Ascending aorta (tissue), 2 donors: Measurements from ENCODE around the gene MAP1LC3B. TPM values are rescaled to one million over a fixed set of nuclear protein-coding genes. Genes with fewer than 3 reads are reported as not detected.
A peak's percentile ranks its signal among the peaks of the same experiment; 100 is the strongest.

Experiments used
- DNase-seq, 2 donors: peaks; one replicate each; pipeline ENCODE4 v3.0.0-alpha.2; 2019; ENCODE audit warnings: low spot score in 2 of 2
- H3K27ac ChIP-seq, 2 donors: fragments of 200-600 bp; sonication (generic); one replicate each; pipeline ENCODE4 v1.5.1; 2016 to 2017; ENCODE audit warnings: mild to moderate bottlenecking in 1 of 2
- H3K27me3 ChIP-seq: fragments of 200-600 bp; sonication (generic); one replicate; pipeline ENCODE4 v1.5.1; 2017
- H3K36me3 ChIP-seq, 2 donors: fragments of 200-600 bp; sonication (generic); one replicate each; pipeline ENCODE4 v1.5.1; 2016
- H3K4me1 ChIP-seq, 2 donors: fragments of 200-600 bp; sonication (generic); one replicate each; pipeline ENCODE4 v1.5.1; 2016 to 2017; ENCODE audit warnings: mild to moderate bottlenecking in 1 of 2
- H3K4me3 ChIP-seq, 2 donors: fragments of 200-600 bp; sonication (generic); one replicate each; pipeline ENCODE4 v1.5.1; 2016 to 2017; ENCODE audit warnings: mild to moderate bottlenecking in 1 of 2
- H3K9me3 ChIP-seq, 2 donors: fragments of 200-600 bp; sonication (generic); one replicate each; pipeline ENCODE4 v1.5.1; 2016
- intact Hi-C: fragments of 100-400 bp; cut with DNase I; formaldehyde crosslinking; loops from one replicate; pipeline ENCODE4 v1.15.1; 2023
- total RNA-seq: library from RNA; depleted of rRNA; stranded (reverse); fragments of >200 nt; gene quantifications from one replicate; pipeline ENCODE4 v1.1.0, GENCODE V29; 2016
- TF ChIP-seq, protein P1 (sequence below), 3 experiments: fragments of 200-600 bp in 2 of 3; fragments of 450-650 bp in 1 of 3; sonication (generic) in 2 of 3; IDR thresholded peaks; one replicate each; pipeline ENCODE4 v1.5.1; 2016 to 2019; ENCODE audit warnings: antibody characterized with exemption in 3 of 3, mild to moderate bottlenecking in 1 of 3, moderate library complexity in 1 of 3

The MAP1LC3B gene
- total RNA-seq, 1 donor from 2014 or later, result 37.0 TPM

GRCh38 chr16:87344931-87345631 lies 47.1 kb upstream of the MAP1LC3B start:
- Histone ChIP-seq H3K9me3 (no peaks in the 10 kb centered on the region), H3K27me3 (no peaks in the 10 kb centered on the region), H3K4me1 (no peaks in the 10 kb centered on the region), H3K36me3 (peaks cover 27 to 55% of the 10 kb centered on the region in 2 donors), H3K27ac (peak overlapping the region in 1 of 2 donors; percentile 27), H3K4me3 (no peak overlapping the region)
- intact Hi-C loops, result no loop called here
- TF ChIP-seq, protein P1, sequence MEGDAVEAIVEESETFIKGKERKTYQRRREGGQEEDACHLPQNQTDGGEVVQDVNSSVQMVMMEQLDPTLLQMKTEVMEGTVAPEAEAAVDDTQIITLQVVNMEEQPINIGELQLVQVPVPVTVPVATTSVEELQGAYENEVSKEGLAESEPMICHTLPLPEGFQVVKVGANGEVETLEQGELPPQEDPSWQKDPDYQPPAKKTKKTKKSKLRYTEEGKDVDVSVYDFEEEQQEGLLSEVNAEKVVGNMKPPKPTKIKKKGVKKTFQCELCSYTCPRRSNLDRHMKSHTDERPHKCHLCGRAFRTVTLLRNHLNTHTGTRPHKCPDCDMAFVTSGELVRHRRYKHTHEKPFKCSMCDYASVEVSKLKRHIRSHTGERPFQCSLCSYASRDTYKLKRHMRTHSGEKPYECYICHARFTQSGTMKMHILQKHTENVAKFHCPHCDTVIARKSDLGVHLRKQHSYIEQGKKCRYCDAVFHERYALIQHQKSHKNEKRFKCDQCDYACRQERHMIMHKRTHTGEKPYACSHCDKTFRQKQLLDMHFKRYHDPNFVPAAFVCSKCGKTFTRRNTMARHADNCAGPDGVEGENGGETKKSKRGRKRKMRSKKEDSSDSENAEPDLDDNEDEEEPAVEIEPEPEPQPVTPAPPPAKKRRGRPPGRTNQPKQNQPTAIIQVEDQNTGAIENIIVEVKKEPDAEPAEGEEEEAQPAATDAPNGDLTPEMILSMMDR (IDR thresholded peaks at IDR 0.05), result no peak
- no peak for DNase-seq

DNA sequence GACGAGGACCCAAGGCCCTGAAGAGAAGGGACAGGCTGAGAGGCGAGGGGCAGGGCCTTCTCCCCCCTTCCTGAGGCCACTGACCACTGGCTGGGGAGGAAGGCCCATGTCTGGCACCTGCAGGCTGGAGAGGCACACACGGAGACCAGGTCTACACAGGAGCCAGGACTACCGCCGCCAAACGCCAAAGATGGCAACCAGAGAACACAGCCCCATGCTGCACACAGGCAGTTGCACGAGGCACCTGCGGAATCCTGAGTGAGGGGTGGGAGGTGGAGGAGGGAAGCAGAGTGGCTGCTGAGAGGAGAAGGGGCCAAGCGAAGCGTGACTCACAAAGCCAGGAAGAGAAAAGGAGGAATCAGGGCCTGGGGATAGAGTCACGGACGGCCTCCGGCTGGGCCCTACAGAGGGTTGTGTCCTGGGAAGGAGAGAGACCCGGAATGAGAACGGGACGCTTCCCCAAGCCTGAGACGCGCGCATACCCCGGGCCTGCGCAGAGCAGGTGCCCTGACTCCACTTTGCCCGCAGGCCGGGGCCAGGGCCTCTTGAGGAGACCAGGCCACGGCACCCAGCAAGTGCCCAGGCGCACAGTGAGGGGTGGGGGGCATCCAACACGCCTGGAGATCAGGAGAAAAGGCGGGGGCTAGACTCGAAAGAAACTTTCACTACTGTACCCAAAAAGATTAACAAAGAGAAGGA lies 46.3 kb upstream of the MAP1LC3B start:
- H3K9me3 ChIP-seq, result no peaks in the 10 kb centered on the region
- no peak overlapping the region for H3K27ac ChIP-seq
- no peak for DNase-seq
- no peaks in the 10 kb centered on the region for H3K27me3 ChIP-seq
- TF ChIP-seq, protein P1 (IDR thresholded peaks at IDR 0.05), result no peak
- peaks cover 27 to 51% of the 10 kb centered on the region in 2 donors for H3K36me3 ChIP-seq
- intact Hi-C loops, result no loop called here
- H3K4me1 ChIP-seq, result no peaks in the 10 kb centered on the region
- no peak overlapping the region for H3K4me3 ChIP-seq

DNA sequence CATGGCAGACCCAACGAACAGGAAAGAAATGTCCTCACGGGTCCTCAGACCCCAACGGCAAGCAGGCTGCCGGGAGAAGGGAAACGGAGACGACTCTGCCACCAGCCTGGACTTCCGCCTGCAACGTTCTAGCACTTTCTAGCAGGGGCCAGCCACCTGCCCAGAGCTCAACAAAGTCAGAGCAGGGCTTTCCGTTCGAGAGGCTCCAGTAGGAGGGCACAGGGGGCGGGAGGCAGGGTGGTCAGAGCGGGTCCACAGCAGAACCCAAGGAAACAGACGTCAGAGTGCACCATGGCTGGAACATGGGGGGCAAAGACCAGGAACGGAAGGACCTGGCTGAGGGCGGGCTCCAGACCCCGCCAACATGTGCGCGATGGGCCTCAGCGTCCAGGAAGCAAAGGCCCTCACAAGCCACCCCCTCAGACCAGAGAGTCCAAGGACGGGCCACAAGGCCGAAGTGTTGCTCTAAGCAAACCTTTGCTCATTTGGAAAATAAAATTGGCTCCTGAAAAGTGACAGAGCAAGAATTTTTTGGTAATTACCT lies 45.5 kb upstream of the MAP1LC3B start:
- peaks cover 0 to 4% of the 10 kb centered on the region in 2 donors for H3K4me1 ChIP-seq
- no peaks in the 10 kb centered on the region for H3K27me3 ChIP-seq
- peaks cover 27 to 45% of the 10 kb centered on the region in 2 donors for H3K36me3 ChIP-seq
- no peak for DNase-seq
- H3K9me3 ChIP-seq, result no peaks in the 10 kb centered on the region
- H3K4me3 ChIP-seq, result no peak overlapping the region
- intact Hi-C loops, result no loop called here
- H3K27ac ChIP-seq, result no peak overlapping the region
- TF ChIP-seq, protein P1 (IDR thresholded peaks at IDR 0.05), result no peak

DNA sequence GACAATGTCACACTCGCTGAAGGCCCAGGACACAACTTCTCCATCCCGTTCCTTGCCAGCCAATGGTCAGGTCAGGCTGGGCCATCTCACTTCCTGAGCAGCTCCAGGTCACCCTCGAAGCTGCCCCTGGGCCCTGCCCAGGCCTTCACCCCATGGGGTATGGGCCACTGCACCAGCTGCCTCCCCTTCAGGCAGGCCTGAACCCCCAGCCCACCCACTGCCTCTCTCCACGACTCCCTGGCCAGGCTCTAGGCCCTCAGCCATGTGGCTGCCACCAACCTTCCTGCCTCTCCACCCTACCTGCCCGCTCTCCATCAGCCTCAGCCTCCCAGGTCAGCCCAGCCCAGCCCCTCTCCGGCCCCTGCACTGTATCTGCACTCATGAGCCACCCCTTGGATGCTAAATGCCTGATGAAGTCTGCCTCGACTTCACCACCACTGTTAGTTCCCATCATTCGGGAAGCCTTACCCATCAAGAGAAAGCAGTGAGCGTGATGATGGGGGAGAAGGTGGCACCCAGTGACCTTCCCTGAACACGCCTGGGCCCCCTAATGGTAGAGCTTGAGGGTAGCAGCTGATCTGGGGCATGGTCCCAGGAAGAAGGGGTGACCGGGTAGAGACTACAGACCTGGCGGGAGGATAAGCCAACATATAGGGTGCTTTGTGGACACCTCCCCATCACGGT lies 44.1 kb upstream of the MAP1LC3B start:
- Histone ChIP-seq H3K27ac (no peak overlapping the region), H3K36me3 (peaks cover 17 to 33% of the 10 kb centered on the region in 2 donors), H3K4me1 (peaks cover 0 to 4% of the 10 kb centered on the region in 2 donors), H3K27me3 (no peaks in the 10 kb centered on the region), H3K4me3 (no peak overlapping the region), H3K9me3 (no peaks in the 10 kb centered on the region)
- no peak for DNase-seq
- intact Hi-C loops, result no loop called here
- TF ChIP-seq, protein P1 (IDR thresholded peaks at IDR 0.05), result no peak

- Histone ChIP-seq H3K27ac (no peak overlapping the region), H3K27me3 (no peaks in the 10 kb centered on the region), H3K4me3 (no peak overlapping the region), H3K36me3 (peaks cover 17 to 33% of the 10 kb centered on the region in 2 donors), H3K4me1 (peaks cover 0 to 4% of the 10 kb centered on the region in 2 donors), H3K9me3 (no peaks in the 10 kb centered on the region)
- DNase-seq, result no peak
- intact Hi-C loops, result no loop called here
- TF ChIP-seq, protein P1 (IDR thresholded peaks at IDR 0.05), result no peak
These were observed 43.4 kb upstream of the MAP1LC3B start for GRCh38 chr16:87348616-87349157.
